Posterior cingulate gyrus (tissue), 11 donors: ENCODE measurements around the gene SNX20.

Experiments
- DNase-seq, 10 donors: peaks; one replicate each; pipeline versions ENCODE4 v3.0.0 to v3.0.0-alpha.2; 2020 to 2021; ENCODE audit warnings: mixed read lengths in 3 of 10
- intact Hi-C: fragments of 100-400 bp; cut with DNase I; formaldehyde crosslinking; loops from one replicate; pipeline ENCODE4 v1.15.1; 2023

SNX20 gene

DNA sequence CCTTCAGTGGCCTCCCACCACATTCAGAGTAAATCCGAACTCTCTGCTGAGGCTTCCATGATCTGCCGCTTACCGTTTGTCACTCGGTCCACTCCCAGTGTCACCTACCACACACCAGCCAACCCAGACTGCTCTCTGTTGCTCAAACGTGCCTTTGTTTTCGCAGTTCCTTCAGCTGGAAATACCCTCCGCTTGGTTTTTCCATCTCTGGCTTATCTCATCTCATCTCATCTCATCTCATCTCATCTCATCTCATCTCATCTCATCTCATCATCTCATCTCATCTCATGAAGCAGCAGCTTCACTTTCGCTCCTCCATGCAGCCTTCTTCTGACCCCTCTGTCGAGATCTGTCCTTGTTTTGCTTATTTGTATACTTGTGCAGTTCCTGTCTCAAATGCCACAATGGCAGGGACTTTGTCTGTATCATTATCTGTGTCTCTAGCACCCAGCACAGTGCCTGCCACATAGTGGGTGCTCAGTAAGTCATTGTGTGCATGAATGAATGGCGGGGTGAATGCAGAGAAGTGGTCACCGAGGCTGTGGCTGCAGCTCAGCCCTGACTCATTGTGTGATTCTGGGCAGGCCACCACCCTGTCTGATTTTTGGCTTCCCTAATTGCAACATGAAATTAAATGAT, 3.8 kb upstream of the SNX20 start:
- no peak for DNase-seq
- intact Hi-C loops: no loop called here

DNA sequence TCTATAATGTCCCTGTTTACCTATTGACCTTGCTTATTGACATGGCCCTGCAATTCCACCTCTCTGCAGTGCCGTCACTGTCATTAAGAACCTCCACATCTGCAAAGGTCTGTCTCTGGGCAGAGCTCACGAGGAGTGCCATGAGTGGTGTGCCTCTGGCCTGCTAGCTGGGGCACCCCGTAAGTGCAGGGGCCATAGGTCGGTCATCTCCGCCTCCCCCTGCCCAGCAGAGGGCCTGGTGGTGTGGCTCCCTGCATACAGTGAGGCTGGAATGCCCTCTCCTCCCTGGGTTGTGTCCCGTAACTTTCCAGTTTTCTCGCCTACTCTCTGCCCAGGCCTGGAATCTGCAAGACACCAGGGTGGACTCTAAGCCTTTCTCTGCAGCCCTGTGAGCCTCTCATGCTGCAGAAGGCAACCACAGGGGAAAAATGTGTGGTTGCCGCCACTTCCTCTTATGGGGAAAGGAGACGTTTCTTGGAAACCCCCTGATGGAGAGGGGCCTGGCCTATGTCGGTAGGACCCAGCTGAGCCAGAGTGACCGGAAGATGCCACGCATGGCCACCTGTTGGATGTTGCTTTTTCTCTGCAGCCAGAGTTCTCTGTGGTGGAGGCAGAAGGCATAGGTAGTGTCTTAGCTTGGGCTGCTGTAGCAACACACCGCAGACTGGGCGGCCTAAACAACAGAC, 2.7 kb upstream of the SNX20 start:
- DNase-seq: peak in 2 of 10 donors; percentile 67 to 82
- intact Hi-C loops: no loop called here

DNA sequence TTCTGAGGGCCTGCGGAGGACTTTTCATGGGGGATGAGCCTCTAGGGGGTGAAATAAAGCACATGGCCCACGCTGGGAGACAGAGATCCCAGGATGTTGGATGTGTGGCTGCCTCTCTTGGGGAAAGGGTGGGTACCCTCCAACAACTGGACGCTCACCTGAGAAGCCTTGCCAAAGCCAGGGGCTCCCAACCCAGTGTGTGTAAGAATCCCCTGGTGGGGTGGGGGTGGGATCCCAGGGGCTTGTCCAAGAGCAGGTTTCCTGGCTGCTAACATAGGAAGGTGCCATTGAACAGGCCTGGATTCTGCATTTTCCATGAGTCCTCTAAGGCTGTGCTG, 587 bp downstream of the SNX20 start:
- intact Hi-C loops: no loop called here
- peak in 1 of 10 donors; percentile 53 for DNase-seq

DNA sequence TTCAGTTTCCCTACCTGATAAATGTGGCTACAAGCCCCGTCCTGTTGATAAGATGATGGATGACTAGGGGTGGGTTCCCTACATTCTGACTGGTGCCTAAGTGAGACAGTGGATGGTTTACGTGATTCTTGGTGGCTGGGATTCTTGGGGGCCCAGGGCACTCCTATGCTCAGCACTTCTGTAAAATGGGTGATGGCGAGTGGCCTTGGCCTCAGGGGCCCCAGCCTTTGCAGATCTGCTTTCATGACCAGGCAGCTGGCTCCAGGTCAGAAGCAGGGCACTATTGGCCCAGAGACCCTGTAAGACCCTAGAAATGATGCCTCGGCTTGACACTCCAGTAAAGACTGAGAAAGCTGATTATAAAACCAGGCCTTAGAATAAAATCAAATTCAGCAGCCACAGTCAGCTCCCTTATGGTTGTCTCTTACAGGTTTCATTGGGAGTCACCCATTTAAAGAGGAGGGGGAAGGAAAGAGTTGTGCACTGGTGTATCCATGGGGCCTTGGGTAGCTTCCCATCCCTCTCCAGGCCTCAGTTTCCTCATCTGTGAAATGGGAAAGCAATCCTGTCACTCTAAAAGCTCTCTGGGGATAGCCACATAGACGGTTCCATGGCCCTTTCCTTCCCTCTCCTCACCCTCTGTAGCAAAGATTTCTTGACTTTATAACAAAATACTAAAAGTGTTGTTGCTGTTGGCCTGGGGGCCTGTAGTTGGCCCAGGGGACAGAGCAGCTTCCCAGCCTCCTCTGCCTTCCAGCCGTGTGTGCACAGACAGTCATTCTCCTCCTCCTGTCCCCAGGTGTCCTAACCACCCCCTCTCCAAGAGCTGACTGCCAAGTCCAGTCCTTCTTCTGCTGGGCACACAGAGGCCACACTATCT, 1.2 kb downstream of the SNX20 start:
- intact Hi-C loops: no loop called here

DNA sequence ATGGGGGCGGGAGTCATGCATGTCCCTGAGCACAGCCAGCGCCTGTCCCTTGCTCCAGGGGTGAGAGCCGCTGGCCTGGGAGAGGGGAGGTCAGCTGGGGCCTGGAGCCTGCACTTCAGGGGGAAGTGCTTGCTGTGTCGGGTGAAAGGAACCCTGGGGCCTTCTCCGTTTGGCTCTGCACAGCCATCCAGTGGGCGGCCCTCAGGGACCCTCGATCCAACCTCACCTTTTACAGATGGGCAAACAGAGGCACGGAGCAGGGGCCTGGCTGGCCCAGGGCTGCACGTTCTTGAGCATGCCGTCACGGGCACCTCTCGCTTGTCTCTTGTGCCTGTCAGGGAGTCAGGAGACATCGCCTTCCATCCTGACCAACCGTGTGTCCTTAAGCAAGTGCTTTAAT, 1.8 kb downstream of the SNX20 start:
- intact Hi-C loops: no loop called here

More for the DNA sequence above, 1.2 kb downstream of the SNX20 start:
- peak in 1 of 10 donors; percentile 42 for DNase-seq

DNA sequence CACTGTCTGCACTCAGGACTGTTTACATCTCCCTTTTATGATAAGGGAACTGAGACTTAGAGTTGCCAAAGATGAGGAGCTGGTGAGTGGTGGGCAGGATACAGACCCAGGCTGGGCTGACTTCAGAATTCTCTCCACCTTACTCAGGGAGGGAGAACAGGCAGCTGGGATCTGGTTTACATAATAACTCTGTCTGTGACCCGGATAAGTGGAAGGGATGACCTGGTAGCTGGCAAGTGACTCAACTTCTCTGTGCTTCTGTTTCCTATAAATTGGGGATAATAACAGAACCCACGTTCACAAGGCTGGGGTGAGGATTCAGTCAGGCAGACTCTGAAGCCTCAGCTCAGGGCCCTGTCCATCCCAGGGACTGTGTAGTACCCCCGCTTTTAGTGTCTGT, 2.6 kb downstream of the SNX20 start:
- intact Hi-C loops: no loop called here
- no peak for DNase-seq

More for the DNA sequence above, 1.8 kb downstream of the SNX20 start:
- peak in 1 of 10 donors; percentile 70 for DNase-seq

DNA sequence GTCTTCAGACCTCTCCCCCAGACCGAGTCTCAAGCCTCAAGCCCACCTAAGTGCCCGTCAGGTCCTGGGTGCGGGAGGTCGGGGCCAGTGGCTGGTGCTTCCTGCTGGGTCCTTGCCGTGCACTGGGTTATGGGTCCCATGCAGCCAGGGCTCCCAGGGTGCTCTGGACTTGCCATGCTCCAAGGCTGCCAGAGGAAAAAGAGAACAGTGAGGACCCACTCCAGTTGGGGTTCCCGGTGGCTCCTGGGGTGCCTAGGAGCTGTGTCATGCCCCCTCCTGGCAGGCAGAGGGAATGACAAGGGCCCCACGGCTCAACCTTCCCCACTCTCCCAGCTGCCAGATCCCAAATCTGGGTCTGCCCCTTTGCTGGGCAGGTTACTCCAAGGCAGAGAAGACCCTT, 3.8 kb downstream of the SNX20 start:
- DNase-seq: peak in 1 of 10 donors; percentile 82
- intact Hi-C loops: no loop called here

DNA sequence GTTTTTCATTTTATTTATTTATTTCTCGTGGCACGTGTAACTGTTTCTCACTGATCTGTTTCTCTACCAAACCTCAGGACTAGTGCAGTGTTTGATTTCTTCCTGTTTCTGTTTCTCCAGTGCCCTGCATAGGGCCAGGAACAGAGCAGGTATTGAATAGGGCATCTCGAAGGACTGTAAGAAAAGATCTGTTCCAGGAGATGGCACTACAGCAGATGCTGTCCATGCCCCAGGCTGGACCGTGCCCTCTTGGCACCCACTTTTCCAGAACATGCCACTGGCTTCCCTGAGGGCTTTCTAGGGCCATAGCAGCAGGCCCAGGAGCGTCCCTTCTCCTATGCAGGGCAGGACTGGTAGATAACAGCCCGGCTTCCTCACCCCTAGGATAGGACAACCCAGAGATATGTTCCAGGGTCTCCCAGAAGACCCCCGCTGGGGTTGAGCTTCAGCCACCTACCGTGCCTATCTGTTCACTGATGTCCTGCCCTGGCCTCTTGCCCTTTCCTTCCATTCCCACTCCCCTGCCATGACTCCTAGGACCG, 4.4 kb downstream of the SNX20 start:
- DNase-seq: peak in 1 of 10 donors; percentile 44
- intact Hi-C loops: no loop called here

DNA sequence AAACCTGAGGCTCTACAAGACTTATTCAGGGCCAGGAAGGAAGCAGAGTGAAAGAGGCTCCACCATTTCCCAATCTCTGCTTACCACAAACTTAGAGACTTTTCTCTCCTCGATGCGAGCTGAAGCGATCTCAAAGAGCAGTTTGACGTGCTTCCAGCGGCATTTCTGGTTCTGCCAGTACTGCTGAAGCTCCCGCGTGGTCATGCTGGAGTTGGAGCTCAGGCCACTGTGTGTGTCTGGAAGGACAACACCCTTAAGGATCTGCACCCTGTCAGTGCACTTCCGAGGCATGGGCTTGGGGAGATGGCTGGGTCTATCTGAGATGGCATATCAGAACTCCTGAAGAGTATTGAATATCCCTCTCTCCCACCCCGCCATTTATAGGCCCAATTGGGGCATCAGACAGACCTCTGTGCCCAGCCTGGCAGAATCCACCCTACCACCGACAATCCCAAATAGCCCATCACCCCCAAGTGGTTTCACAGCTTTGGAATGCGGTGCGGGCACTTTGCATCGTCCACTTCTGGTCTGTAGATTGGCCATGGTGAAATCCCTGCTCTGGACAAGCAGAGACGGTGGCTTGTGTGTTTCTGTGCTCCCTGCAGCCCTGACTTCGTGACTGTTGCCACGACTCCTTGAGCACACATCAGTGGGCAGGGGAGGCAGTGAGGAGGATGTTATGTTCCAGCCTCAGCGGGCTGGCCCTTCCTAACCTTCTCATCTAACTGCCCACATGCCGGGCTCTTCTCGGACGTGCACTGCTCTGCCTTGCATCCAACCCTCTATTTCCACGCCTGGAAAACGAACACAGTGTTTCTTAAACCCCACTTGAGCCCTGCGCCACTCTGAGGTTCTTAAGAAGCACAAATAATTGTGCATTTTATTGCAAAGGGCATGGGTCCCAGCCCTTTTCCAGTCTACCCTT, 5.2 kb downstream of the SNX20 start:
- DNase-seq: peak in 1 of 10 donors; percentile 66
- intact Hi-C loops: no loop called here

DNA sequence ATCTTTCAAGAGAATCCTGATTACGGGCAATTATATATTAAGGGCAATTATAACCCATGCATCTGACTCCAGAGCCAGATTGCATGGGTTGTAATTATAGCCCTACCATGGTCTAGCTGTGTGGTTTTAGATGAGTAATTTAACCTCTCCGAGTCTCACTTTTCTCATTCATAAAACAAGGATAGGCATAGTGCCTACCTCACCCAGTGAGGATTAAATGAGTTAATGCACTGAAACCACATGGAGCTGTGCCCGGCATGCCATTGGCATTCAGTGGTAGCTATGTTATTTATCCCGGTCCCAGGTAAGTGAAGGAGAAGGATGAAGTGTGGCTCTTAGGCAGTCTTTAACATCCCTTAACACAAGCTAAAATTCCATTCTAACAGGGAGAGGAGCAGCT, 6.3 kb downstream of the SNX20 start:
- intact Hi-C loops: no loop called here
- peak in 1 of 10 donors; percentile 6 for DNase-seq

DNA sequence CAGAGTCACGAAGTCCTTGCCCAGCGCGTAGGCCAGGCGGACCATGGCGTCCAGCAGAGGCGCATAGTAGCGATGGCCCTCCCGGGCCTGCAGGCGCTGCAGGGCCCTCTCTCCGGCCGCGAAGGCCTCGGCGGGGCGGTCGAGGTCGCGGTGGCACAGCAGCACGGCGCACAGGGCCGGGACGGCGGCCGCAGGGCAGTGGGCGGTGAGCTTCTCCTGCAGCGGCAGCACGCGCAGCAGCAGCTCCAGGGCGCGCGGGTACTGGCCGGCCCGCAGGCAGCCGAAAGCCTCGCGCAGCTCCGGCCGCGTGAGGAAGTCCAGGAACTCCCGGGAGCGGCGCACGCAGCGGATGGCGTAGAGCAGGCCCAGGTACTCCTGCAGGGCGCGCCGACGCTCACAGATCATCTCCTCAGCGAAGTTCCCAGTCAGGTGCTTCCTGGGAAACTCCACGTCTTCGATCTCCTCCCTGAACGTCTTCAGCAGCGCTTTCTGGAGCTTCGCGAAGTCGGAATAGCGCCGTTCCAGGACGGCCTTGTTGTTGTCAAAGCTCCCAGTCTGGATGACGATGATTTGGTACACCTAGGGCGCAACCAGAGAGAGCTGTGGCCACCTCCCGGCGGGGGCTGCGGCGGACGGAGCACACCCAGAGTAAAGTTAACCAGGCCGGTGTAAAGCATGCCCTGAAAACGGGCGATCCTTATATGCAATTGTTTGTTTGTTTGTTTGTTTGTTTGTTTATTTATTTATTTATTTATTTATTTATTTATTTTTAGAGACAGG, 7.4 kb downstream of the SNX20 start:
- intact Hi-C loops: no loop called here
- peak in 1 of 10 donors; percentile 69 for DNase-seq

DNA sequence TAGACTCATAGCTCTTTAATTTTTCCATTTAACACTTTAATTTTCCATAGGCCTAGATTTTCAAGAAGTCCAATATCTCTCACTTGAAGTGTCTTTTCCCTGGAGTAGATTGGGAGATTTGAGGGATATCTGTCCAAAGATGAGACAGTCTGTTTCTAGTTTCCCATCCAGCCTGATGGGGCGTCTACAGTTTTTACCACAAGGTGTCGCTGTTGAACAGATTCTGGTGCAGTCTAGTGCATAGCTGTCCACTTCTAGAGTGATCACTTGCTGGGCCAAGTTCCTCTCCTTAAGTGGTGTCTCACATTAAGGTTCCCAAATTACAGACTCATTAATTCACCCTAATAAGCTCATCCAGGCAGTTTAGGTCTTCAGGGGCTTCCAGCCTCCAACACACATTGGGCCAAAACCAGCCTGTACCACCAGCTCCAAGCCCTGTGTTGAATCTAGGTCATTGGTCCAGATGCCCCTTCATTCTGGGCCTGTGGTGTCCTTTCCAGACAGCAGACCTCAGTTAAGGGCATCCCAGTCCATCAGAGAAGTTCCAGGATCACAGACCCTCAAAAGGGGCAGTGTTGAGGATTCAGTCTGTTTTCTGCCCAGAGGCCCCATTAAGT, 9.4 kb downstream of the SNX20 start:
- intact Hi-C loops: no loop called here
- peak in 1 of 10 donors; percentile 5 for DNase-seq

DNA sequence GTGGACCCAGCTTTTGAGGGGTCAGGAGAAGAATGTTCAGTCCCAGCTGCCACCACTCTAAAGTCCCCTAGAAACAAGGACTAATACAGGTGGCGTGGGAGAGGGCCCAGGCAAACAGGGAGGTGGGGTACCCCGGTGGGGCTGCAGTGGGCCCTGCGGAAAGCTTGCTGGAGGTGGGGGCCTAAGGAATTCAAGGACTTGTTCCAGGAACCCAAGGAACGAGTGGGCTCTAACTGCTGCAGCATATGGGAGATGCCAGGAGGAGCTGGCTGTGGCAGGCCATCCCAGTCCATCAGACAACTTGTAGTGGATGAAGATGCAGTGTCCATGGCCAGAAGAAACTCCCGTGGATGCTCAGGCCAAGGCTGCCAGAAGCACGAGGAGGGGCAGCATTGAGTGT, 10.6 kb downstream of the SNX20 start:
- intact Hi-C loops: no loop called here
- peak in 1 of 10 donors; percentile 74 for DNase-seq

DNA sequence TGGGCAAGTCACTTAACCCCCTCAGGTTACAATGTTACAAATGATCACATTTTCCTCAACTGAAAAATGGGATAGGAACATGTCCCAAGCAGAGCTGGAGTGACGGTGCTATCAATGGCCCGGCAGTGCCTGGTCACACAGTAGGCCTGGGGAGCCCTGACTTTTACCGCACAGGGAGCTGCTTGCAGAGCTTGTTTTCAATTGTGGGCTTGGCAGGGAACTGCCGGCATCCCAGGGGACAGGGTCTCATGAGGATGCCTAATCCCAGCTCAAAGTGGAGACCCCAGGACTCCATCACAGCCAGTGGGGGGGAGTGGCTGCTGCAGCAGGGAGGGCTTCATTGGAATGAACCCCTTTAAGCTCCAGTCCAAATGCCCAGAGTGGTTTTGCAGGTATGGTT, 11.4 kb downstream of the SNX20 start:
- intact Hi-C loops: loop anchor here (5.0 to 10.0 kb wide), 4 partner anchors 78 to 645 kb away; partner anchors contain the start of gene CNEP1R1
- DNase-seq: peak in 1 of 10 donors; percentile 26

DNA sequence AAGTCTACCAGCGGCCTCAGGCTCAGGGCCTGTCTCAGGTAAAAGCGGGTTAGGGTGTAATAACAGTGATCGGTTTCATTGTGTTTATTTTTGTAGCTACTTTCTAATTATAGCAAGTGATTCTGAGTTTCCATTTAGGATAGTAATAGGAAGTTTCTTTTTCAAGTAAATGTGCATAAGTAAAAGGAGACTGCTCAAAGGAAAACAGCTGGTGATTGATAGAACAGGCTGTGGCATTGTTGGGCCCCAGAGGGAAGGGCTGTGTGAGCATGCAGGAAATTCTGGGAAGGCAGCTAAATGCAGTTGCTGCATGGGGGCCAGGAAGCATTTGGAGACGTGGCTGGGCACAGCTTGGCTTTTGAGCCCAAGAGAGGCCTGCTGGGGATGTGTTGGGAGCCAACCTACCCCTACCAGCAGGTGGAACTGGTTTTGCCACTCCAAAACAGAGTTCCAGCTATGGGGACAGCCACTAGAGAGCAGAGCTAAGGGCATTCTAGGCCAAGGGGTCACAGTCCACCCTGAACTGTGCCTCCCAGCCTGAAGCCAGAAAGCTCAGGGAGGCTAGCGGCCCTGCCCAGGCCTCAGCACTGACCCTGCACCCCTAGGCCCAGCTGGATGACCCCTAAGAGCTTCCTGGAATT, 12.6 kb downstream of the SNX20 start:
- intact Hi-C loops: loop anchor here (5.0 to 10.0 kb wide), 4 partner anchors 79 to 644 kb away; partner anchors contain the start of gene CNEP1R1
- peak in 1 of 10 donors; percentile 26 for DNase-seq

DNA sequence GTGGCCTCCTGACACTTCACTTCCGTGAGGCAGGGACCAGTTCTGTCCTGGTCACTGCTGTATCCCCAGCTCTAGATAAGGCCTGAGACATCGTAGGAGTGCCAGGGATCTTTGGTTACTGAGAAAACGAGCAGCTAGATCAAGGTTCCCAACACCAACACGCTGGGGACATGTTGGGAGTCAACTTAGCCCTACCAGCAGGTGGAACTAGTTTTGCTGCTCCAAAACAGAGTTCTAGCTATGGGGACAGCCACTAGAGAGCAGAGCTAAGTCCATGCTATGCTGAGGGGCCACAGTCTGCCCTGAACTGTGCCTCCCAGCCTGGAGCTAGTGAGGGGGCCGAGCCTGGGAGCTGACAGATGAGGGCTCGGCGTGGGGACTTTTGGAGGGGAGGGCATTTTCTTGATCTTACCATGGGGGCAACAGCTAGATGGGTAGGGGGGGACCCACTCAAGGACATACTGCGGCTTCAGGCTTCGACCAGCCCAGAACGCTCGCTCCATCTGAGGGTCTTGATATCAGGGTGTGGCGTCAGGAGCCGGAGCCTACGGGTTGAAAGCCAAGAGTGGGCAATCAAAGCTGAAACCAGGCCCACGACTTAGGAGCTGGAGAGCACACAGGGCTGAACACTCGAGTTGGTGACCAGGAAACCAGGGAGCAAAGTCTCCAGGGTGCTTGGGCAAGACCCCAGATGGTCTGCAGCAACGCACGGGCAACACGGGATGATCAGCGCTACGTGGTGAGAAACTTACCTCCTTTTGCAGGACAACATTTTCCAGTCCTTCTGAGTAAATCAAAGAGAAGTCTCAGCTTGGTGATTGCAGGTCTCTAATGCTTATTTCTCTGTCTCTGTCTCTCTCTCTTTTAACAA, 13.4 kb downstream of the SNX20 start:
- intact Hi-C loops: loop anchor here (5.0 to 10.0 kb wide), 4 partner anchors 80 to 643 kb away; partner anchors contain the start of gene CNEP1R1
- DNase-seq: peak in 1 of 10 donors; percentile 61
